Measurements from ENCODE around the gene LOXL4.

Gene LOXL4

DNA sequence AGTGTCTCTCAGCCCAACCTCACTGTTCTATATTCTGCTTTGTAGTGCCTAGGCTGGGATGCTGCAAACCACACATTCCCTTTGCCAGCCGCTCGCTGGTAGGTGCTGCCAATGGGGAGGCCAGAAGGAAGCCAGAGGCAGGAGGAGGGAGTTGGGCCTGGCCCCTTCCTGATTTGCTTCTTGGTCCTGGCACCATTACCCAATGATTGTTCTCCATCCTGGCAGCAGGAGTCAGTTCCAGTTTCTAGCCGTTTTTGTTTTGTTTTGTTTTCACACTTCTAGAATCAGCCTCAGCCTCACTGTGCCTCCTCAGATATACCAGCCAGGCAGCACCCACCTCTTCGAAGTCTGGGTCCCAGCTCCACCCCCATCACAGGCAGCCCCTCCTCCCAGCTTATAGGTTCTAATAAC lies 27.4 kb upstream of the LOXL4 start:
- no peak overlapping the region for H3K23ac ChIP-seq (ENCODE audit: low read length in 2 of 2)
- H2BK12ac ChIP-seq (ENCODE audit: low read length in 2 of 2), result no peak overlapping the region
- H2BK5ac ChIP-seq (ENCODE audit: low read depth, low read length, poor library complexity, severe bottlenecking), result no peak overlapping the region
- no peak for DNase-seq
- no peak overlapping the region for H2BK15ac ChIP-seq (ENCODE audit: low read depth, poor library complexity, severe bottlenecking)
- H3K4me2 ChIP-seq (ENCODE audit: low read length, poor library complexity, severe bottlenecking), result no peak overlapping the region
- no peak overlapping the region for H3K14ac ChIP-seq (ENCODE audit: low read length in 2 of 2)
- no peak overlapping the region for H3K27ac ChIP-seq (ENCODE audit: low read length, poor library complexity, severe bottlenecking)
- H3K18ac ChIP-seq (ENCODE audit: low read depth in 1 of 2, low read length in 2 of 2), result no peak overlapping the region
- H3K27me3 ChIP-seq (ENCODE audit: control insufficient read depth in 1 of 2, insufficient read depth in 1 of 2, low read length in 2 of 2), result peaks cover 23 to 51% of the 10 kb centered on the region in 2 experiments
- no peak overlapping the region for H4K91ac ChIP-seq (ENCODE audit: low read length)
- no peak overlapping the region for H3K4me3 ChIP-seq (ENCODE audit: insufficient read depth in 1 of 2, low read depth in 1 of 2, low read length in 2 of 2)
- H3K79me1 ChIP-seq (replicated peaks; ENCODE audit: low read length, poor library complexity, severe bottlenecking), result no peaks in the 10 kb centered on the region
- H2AK5ac ChIP-seq (ENCODE audit: low read length, severe bottlenecking), result no peak overlapping the region
- H2BK120ac ChIP-seq (ENCODE audit: low read depth, low read length), result no peak overlapping the region
- H3K36me3 ChIP-seq (ENCODE audit: control insufficient read depth in 1 of 2, insufficient read depth in 2 of 2, low read depth in 1 of 2, low read length in 2 of 2), result no peaks in the 10 kb centered on the region
- H4K8ac ChIP-seq (ENCODE audit: low read length), result no peak overlapping the region
- peak overlapping the region; percentile 11 for H3K9ac ChIP-seq (ENCODE audit: low read length)
- peaks cover 18% of the 10 kb centered on the region for H3K4me1 ChIP-seq (ENCODE audit: control insufficient read depth, insufficient read depth, low read depth, low read length)
- 75% methylated on average over 4 of the region's 4 CpGs for WGBS
- no peak overlapping the region for H3K4ac ChIP-seq (ENCODE audit: low read depth in 1 of 2, low read length in 2 of 2)
- no peak overlapping the region for H2AFZ ChIP-seq (ENCODE audit: low read depth, low read length)
- no peaks in the 10 kb centered on the region for H3K9me3 ChIP-seq (ENCODE audit: control insufficient read depth, low read length)

- Histone ChIP-seq H3K4ac (ENCODE audit: low read depth in 1 of 2, low read length in 2 of 2) (no peak overlapping the region), H3K36me3 (ENCODE audit: control insufficient read depth in 1 of 2, insufficient read depth in 2 of 2, low read depth in 1 of 2, low read length in 2 of 2) (no peaks in the 10 kb centered on the region), H3K4me3 (ENCODE audit: insufficient read depth in 1 of 2, low read depth in 1 of 2, low read length in 2 of 2) (no peak overlapping the region), H4K91ac (ENCODE audit: low read length) (no peak overlapping the region), H3K27ac (ENCODE audit: low read length, poor library complexity, severe bottlenecking) (no peak overlapping the region), H2BK120ac (ENCODE audit: low read depth, low read length) (no peak overlapping the region), H2BK5ac (ENCODE audit: low read depth, low read length, poor library complexity, severe bottlenecking) (no peak overlapping the region), H3K9me3 (ENCODE audit: control insufficient read depth, low read length) (no peaks in the 10 kb centered on the region), H4K8ac (ENCODE audit: low read length) (no peak overlapping the region), H3K18ac (ENCODE audit: low read depth in 1 of 2, low read length in 2 of 2) (no peak overlapping the region), H3K23ac (ENCODE audit: low read length in 2 of 2) (no peak overlapping the region), H3K27me3 (ENCODE audit: control insufficient read depth in 1 of 2, insufficient read depth in 1 of 2, low read length in 2 of 2) (peaks cover 18 to 50% of the 10 kb centered on the region in 2 experiments), H3K9ac (ENCODE audit: low read length) (no peak overlapping the region), H3K14ac (ENCODE audit: low read length in 2 of 2) (no peak overlapping the region), H2AK5ac (ENCODE audit: low read length, severe bottlenecking) (no peak overlapping the region), H3K4me1 (ENCODE audit: control insufficient read depth, insufficient read depth, low read depth, low read length) (peaks cover 18% of the 10 kb centered on the region), H2BK15ac (ENCODE audit: low read depth, poor library complexity, severe bottlenecking) (no peak overlapping the region), H3K4me2 (ENCODE audit: low read length, poor library complexity, severe bottlenecking) (no peak overlapping the region), H2BK12ac (ENCODE audit: low read length in 2 of 2) (no peak overlapping the region), H3K79me1 (replicated peaks; ENCODE audit: low read length, poor library complexity, severe bottlenecking) (no peaks in the 10 kb centered on the region), H2AFZ (ENCODE audit: low read depth, low read length) (no peak overlapping the region)
- DNase-seq, result no peak
- whole genome bisulfite sequencing, result 93% methylated on average over 3 of the region's 3 CpGs
Measured at GRCh38 chr10:98294270-98294627, 26.3 kb upstream of the LOXL4 start.

GRCh38 chr10:98293550-98294269 lies 25.7 kb upstream of the LOXL4 start:
- no peak overlapping the region for H3K4ac ChIP-seq (ENCODE audit: low read depth in 1 of 2, low read length in 2 of 2)
- peaks cover 18% of the 10 kb centered on the region for H3K4me1 ChIP-seq (ENCODE audit: control insufficient read depth, insufficient read depth, low read depth, low read length)
- no peak overlapping the region for H2BK5ac ChIP-seq (ENCODE audit: low read depth, low read length, poor library complexity, severe bottlenecking)
- WGBS, result 88% methylated on average over 8 of the region's 8 CpGs
- no peaks in the 10 kb centered on the region for H3K79me1 ChIP-seq (replicated peaks; ENCODE audit: low read length, poor library complexity, severe bottlenecking)
- H2BK120ac ChIP-seq (ENCODE audit: low read depth, low read length), result no peak overlapping the region
- H3K14ac ChIP-seq (ENCODE audit: low read length in 2 of 2), result no peak overlapping the region
- H3K4me2 ChIP-seq (ENCODE audit: low read length, poor library complexity, severe bottlenecking), result no peak overlapping the region
- H3K9me3 ChIP-seq (ENCODE audit: control insufficient read depth, low read length), result no peaks in the 10 kb centered on the region
- no peaks in the 10 kb centered on the region for H3K36me3 ChIP-seq (ENCODE audit: control insufficient read depth in 1 of 2, insufficient read depth in 2 of 2, low read depth in 1 of 2, low read length in 2 of 2)
- no peak overlapping the region for H2BK12ac ChIP-seq (ENCODE audit: low read length in 2 of 2)
- no peak overlapping the region for H2BK15ac ChIP-seq (ENCODE audit: low read depth, poor library complexity, severe bottlenecking)
- H3K23ac ChIP-seq (ENCODE audit: low read length in 2 of 2), result no peak overlapping the region
- H3K9ac ChIP-seq (ENCODE audit: low read length), result no peak overlapping the region
- no peak overlapping the region for H3K27ac ChIP-seq (ENCODE audit: low read length, poor library complexity, severe bottlenecking)
- no peak overlapping the region for H4K8ac ChIP-seq (ENCODE audit: low read length)
- H4K91ac ChIP-seq (ENCODE audit: low read length), result no peak overlapping the region
- H3K4me3 ChIP-seq (ENCODE audit: insufficient read depth in 1 of 2, low read depth in 1 of 2, low read length in 2 of 2), result no peak overlapping the region
- no peak for DNase-seq
- no peak overlapping the region for H2AFZ ChIP-seq (ENCODE audit: low read depth, low read length)
- H3K27me3 ChIP-seq (ENCODE audit: control insufficient read depth in 1 of 2, insufficient read depth in 1 of 2, low read length in 2 of 2), result peaks cover 18 to 46% of the 10 kb centered on the region in 2 experiments
- peak overlapping the region; percentile 18 for H2AK5ac ChIP-seq (ENCODE audit: low read length, severe bottlenecking)
- H3K18ac ChIP-seq (ENCODE audit: low read depth in 1 of 2, low read length in 2 of 2), result no peak overlapping the region

- Histone ChIP-seq H3K27me3 (ENCODE audit: control insufficient read depth in 1 of 2, insufficient read depth in 1 of 2, low read length in 2 of 2) (peaks cover 13 to 40% of the 10 kb centered on the region in 2 experiments), H4K8ac (ENCODE audit: low read length) (no peak overlapping the region), H3K4ac (ENCODE audit: low read depth in 1 of 2, low read length in 2 of 2) (no peak overlapping the region), H4K91ac (ENCODE audit: low read length) (no peak overlapping the region), H3K79me1 (replicated peaks; ENCODE audit: low read length, poor library complexity, severe bottlenecking) (no peaks in the 10 kb centered on the region), H2AK5ac (ENCODE audit: low read length, severe bottlenecking) (no peak overlapping the region), H3K4me3 (ENCODE audit: insufficient read depth in 1 of 2, low read depth in 1 of 2, low read length in 2 of 2) (no peak overlapping the region), H3K9me3 (ENCODE audit: control insufficient read depth, low read length) (no peaks in the 10 kb centered on the region), H3K14ac (ENCODE audit: low read length in 2 of 2) (no peak overlapping the region), H2BK120ac (ENCODE audit: low read depth, low read length) (no peak overlapping the region), H3K23ac (ENCODE audit: low read length in 2 of 2) (no peak overlapping the region), H3K4me1 (ENCODE audit: control insufficient read depth, insufficient read depth, low read depth, low read length) (peaks cover 18% of the 10 kb centered on the region), H3K36me3 (ENCODE audit: control insufficient read depth in 1 of 2, insufficient read depth in 2 of 2, low read depth in 1 of 2, low read length in 2 of 2) (no peaks in the 10 kb centered on the region), H2AFZ (ENCODE audit: low read depth, low read length) (no peak overlapping the region), H2BK12ac (ENCODE audit: low read length in 2 of 2) (no peak overlapping the region), H3K9ac (ENCODE audit: low read length) (no peak overlapping the region), H2BK15ac (ENCODE audit: low read depth, poor library complexity, severe bottlenecking) (no peak overlapping the region), H3K4me2 (ENCODE audit: low read length, poor library complexity, severe bottlenecking) (no peak overlapping the region), H3K27ac (ENCODE audit: low read length, poor library complexity, severe bottlenecking) (no peak overlapping the region), H2BK5ac (ENCODE audit: low read depth, low read length, poor library complexity, severe bottlenecking) (no peak overlapping the region), H3K18ac (ENCODE audit: low read depth in 1 of 2, low read length in 2 of 2) (no peak overlapping the region)
- 80% methylated on average over 4 of the region's 4 CpGs for WGBS
- no peak for DNase-seq
Measured at GRCh38 chr10:98292971-98293370, 25.0 kb upstream of the LOXL4 start.

Data from mesenchymal stem cell (in vitro differentiated cells and primary cell).